Activated CD4-positive, CD25-positive, alpha-beta regulatory T cell treated with anti-CD3 and anti-CD28 coated beads, Interleukin-2, amount 50 U/mL, for 24 hours (primary cell): ENCODE data around the gene FKBP2.

Experiments used
- ATAC-seq, 2 donors: fragments of 150-1000 bp; cut with Tn5 transposase; one replicate each; pipeline ENCODE4 v1.10.0; 2021; ENCODE audit warnings: mild to moderate bottlenecking in 1 of 2, moderate library complexity in 1 of 2

FKBP2 gene

GRCh38 chr11:64234647-64235379, 6.1 kb upstream of the FKBP2 start:
- peak; percentile 57 to 61 for ATAC-seq

DNA sequence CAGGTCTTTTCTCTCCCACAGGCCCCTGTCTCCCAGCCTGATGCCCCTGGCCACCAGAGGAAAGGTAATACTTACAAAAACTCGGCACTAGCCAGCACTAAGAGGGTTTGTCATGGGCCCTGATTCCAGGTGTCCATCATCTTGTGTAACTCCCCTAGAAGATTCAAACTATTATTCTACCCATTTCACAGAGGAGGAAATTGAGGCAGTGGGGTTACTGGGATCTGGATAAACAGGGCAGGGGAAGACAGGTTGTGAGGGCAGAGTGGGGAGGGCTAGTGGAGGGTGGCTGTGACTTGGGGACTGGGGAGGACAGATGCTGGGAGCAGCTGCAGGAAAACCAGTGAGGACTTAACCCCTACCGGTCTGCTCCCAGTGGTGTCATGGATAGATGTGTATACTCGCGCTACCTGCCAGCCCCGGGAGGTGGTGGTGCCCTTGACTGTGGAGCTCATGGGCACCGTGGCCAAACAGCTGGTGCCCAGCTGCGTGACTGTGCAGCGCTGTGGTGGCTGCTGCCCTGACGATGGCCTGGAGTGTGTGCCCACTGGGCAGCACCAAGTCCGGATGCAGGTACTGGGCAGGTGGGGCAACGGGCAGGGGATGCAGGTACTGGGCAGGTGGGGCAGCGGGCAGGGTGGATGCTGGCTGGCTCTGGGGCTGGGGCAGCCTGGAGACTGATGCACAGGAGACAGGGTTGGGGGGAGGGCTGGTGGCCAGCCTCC, 5.3 kb upstream of the FKBP2 start:
- ATAC-seq = no peak

DNA sequence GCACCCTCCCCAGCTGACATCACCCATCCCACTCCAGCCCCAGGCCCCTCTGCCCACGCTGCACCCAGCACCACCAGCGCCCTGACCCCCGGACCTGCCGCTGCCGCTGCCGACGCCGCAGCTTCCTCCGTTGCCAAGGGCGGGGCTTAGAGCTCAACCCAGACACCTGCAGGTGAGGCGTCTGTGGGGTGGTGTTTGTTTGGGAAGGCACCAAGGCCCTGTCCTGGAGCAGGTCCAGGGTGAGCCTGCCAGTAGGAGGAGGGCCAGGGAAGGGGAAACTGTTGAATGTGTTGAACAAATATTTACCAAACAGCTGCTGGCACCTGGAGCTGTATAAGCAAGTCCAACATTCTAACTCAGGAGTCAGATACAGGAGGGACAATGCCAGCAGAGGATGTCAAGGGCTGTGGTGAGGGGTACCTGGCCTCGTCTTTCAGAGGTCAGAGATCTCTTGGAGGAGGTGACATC, 3.4 kb upstream of the FKBP2 start:
- no peak for ATAC-seq

GRCh38 chr11:64238076-64238475, 2.8 kb upstream of the FKBP2 start:
- ATAC-seq = no peak

DNA sequence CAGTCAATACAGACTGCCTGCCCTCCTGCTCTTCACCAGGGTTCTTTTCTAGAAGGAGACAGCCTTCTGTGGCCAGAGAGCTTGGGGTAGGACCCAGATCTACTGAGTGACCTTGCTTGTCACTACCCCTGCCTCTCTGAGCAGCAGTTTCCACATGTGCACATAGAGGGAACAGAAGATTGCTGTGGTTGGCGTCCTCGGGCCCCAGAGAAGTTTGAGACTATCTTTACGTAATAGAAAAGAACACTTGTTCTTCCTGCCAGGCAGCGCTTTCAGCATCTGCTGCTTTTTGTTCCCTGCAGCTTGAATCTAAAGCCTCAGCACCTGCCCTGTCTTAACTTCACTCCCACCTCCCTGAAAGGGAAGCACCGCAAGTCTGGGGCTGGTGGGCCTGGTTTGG, 1.9 kb upstream of the FKBP2 start:
- ATAC-seq = no peak

DNA sequence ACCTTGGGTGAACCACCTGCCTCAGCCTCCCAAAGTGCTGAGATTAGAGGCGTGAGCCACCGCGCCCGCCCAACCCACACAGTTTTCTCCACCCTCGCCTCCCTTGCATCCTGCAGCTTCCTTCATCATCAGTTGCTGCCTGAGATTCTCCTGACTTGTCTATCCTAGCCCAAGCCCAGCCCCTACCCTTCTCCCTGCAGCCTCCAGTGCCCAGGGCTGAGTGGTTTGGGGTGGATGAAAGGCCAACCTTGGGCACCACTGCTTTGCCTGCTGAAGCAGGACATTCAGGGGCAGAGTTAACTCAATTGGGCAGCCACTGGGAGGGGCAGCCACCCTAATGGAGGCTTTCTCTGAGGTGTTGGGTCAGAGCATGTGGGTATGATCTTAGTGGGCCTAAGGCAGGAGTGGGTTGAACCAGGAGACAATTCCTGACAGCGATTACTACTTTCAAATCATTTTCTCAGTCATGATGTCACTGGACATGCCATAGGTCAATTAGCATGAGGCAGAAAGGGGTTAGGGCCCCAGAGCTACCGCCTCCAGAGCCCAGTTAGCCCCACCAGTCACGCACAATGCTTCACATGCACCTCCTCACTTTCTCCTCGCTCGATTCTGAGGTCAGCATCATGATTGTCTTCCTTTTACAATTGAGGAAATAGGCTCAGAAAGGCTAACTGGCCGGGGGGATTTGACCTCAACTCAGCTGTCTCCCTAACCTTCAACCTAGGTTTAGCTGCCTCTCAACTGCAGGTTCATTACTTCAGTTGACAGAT, 1.0 kb upstream of the FKBP2 start:
- no peak for ATAC-seq

DNA sequence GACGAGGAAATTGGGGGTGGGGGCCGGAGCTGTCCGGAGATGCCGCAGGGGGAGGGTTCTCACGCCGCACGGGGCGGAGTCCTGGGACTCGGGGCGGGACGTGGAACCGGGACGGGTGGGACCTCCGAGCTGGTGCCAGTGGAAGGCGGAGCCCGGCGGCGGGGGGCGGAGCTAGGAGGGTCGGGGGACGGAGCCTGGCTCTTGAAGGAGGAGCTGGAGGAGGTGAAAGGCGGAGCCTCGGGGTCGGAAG, 271 bp downstream of the FKBP2 start:
- peak; percentile 74 for ATAC-seq

GRCh38 chr11:64241491-64242374, 838 bp downstream of the FKBP2 start:
- peak in 1 of 2 donors; percentile 71 for ATAC-seq

DNA sequence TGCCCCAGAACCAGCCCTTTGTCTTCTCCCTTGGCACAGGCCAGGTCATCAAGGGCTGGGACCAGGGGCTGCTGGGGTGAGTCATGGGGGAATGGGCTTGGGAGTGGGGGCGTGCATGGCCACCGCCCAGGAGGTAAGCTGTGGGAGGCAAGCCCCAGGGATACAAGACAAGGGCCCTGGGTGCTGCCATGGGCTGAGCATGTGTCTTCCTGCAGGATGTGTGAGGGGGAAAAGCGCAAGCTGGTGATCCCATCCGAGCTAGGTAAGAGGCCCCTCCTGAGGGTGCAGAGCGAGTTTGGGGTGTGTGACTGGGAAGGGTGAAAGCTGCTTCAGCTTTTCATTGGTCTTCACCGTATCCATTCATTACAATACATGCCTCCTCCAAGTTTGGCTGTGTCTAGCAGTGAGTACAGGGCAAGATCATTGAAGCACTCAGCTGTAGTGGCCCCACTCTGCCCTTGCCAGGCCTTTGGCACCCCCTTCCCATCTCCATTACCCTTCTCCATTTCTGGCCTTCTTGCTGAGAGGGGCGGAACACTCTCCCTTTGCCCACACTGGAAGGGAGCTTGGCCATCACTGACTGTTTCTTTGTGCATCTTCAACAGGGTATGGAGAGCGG, 2.5 kb downstream of the FKBP2 start:
- no peak for ATAC-seq

- no peak for ATAC-seq
Measured at GRCh38 chr11:64244107-64244506, 3.2 kb downstream of the FKBP2 start.

GRCh38 chr11:64244966-64245365, 4.1 kb downstream of the FKBP2 start:
- no peak for ATAC-seq

- no peak for ATAC-seq
Measured at GRCh38 chr11:64245401-64245796, 4.5 kb downstream of the FKBP2 start.

- ATAC-seq = peak; percentile 25 to 34
Measured at GRCh38 chr11:64245797-64246620, 5.1 kb downstream of the FKBP2 start.

- ATAC-seq = peak; percentile 11 to 14
Measured at GRCh38 chr11:64246621-64246870, 5.7 kb downstream of the FKBP2 start.

DNA sequence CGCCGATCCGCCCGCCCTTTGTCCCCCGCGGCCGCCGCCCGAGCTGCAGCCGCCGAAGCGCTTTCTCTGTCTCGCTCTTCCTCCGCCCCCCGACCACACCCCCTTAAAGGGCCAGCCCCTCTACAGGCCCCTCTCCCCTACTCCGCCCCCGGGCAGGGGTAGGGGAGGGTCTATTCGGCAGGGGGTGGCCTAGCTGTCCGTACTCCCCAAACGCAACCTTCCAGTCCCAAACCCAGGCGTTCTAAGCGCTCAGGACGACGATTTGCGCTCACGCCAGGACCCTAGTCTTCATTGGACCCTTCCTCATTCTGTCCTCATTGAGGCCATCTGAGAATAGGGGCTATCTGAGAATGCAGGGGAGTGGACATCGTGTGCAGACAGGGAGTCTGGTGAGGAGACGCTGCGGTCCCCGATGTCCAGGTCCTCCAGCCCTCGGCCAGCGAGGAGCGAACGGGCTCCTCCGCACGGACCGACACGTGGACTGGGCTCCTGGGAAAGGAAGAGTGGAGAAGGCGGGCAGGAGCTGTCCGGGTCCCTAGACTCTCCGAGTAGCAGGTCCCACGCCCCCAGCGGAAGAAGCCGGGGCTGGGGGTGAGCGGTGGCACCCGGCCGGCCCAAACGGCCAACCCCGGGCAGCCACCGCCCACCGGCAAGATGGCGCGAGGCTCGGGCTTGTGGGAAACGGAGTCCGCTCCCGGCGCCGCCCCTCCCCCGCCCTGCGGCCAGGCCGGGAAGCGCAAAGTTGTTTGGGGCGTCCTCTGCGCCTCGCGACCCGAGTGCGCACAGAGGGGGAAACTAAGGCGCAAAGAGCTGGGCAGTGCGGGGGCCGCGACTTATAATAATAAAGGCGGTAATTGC, 6.2 kb downstream of the FKBP2 start, which contains the start of gene PPP1R14B:
PPP1R14B (minus strand) TSS at position 73 of the 858 bp plus-strand sequence. CDS start 270 bp downstream, outside the sequence.
- ATAC-seq = peak; percentile 63 to 66

DNA sequence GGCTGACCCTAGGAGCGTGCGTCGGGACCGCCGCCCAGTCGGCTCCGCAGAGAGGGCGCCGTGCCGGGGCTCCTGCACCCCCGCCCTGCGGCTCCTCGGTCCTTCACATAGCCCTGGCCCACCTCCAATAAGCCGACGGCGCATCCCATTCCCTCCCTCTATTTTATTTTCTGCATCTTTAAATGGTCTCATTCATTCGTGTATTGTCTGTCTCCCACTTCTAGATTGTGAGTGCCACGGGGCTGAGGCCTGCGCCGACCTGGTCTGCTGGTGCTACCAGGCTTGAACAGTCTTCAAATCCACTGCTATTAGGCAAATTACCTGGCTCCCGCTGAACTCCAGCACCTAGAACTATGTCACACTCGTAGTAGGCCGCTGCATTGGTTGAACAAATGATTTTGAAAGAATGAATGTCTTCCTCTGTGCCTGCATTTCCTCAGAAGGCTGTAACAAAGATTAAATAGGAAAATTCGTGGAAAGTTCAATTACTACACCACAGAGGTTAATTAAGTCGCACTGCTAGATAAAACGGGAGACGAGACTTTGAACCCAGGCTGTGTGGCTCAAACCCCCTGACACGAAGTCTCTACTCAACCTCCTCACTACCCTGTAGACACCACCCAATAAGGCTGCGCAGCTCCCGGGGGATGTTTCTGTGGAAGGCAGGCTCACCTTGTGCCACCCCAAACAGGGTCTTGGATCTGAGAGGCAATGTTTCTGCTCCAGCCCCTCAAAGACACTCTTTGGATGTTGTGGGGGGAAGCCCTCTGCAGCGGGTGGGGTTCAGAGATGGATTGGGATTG, 7.0 kb downstream of the FKBP2 start:
- ATAC-seq = no peak

GRCh38 chr11:64248578-64248977, 7.7 kb downstream of the FKBP2 start:
- ATAC-seq = no peak

DNA sequence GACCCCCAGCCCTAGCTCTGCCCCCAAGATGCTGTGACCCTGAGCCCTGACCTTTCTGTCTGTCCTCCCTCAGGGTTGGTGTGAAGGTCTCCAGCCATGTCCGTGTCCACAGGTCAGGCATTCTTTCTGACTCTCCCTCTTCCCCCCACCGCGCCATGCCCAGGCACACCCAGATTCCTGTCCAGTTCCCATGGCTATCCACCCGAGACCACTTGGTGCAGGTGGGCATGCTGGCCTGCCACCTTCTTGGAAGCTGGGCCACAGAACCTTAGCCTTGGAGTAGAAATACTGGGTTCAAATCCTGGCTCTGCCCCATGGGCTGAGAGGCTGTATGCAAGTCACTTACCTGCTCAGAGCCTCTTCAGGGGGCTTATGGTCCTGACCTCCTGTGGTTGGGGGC, 8.1 kb downstream of the FKBP2 start:
- no peak for ATAC-seq

DNA sequence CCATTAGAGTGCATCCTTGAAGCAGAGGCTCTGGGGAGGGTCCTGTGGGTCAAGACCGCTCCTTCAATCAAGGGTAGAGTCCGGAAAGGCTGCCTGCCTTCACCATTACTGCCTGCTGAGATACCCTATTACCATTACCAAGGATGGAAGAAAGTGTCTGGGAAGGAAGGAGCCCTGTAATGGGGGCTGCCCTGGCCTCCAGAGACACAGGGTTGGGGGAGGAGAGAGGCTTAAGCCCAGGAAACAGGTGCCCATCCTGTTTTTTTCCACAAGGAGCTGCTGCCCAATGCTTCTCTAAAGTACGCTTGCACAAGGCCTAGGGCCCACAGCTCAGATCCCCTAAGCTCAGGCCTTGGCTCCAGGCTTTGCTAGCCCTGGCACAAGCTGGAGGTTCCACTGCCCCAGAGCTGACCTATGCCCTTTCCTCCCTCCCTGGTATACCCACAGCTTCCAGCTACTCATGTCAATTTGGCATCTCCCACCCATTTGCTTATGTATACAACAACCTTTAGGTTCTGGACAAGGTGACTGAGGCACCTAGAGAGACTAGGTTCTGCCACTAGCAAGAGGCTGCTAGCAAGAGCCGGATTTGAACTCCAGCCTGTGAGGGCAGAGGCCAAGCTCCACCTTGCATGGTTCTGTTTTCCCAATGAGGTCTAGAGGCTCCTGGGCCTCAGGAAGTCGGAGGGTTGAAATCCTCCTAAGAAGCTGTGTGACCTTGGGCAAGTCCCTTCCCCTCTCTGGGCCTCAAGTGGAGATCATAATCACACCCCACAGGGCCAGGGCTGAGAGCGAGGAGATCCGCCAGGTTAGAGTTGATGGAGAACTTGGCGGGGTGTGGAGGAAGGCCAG, 8.9 kb downstream of the FKBP2 start:
- ATAC-seq = no peak
